ENCODE measurements around the gene CTNNA2.

GRCh38 chr2:79621252-79621651 lies 108.4 kb downstream of the CTNNA2 start:
- no peak for TF ChIP-seq CTCF (IDR thresholded peaks at IDR 0.05)
- no peak for TF ChIP-seq EZH2 (IDR thresholded peaks at IDR 0.05)
- no peak for TF ChIP-seq EZH2phosphoT487 (IDR thresholded peaks at IDR 0.05)

All from neural progenitor cell (in vitro differentiated cells).